Medulla oblongata (tissue), 1 donor: ENCODE data around the gene AMFR.

Experiments used
- DNase-seq: peaks from one replicate; pipeline ENCODE4 v3.0.0-alpha.2; 2015; ENCODE audit errors: extremely low spot score

The AMFR gene

DNA sequence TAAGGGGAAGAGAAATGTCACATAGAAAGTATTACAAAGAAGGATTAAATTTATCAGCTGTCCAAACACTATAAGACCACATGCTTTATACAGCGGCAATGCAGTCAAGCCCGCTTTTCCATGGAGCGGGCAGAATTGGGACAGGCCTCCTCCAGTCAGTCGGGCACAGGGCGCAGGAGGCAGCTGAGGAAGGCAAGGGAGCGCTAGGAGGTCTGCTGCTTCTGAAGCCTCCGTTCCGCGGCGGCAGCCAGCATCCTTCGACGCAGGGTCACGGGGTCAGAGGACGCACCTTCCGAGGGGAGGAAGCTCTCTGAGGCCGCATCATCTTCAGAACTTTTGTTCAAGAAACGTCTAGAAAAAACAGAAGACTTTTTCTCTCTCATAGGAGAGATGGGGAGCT is 62.6 kb downstream of the AMFR start:
- DNase-seq, result no peak

DNA sequence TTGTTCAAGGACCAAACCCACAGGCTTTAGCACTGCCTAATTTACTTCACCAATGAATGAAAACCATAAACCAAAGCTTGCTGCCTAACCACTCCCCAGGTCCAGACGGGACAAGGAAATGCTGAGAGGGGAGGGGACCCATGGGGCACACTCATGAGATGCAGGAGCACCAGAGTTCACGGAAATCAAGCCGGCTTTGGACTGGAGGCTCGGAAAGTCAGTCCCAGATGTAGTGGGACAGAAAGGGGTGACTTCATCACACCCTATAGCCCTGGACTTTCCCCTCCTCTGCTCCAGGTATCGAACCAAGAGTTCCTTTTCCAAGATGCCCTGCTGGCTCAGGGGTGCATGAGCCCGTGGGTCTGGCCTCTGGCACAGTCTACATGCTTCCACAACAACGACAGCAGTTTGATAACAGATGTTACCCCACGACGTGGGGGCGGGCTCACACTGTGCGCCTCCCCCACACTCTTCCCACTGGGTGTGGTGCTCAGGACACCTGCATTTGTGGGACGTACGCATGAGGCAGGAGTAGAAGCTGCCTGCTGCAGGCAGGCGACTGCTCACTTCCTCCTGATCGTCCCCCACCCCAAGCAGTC is 63.2 kb downstream of the AMFR start:
- DNase-seq, result no peak

DNA sequence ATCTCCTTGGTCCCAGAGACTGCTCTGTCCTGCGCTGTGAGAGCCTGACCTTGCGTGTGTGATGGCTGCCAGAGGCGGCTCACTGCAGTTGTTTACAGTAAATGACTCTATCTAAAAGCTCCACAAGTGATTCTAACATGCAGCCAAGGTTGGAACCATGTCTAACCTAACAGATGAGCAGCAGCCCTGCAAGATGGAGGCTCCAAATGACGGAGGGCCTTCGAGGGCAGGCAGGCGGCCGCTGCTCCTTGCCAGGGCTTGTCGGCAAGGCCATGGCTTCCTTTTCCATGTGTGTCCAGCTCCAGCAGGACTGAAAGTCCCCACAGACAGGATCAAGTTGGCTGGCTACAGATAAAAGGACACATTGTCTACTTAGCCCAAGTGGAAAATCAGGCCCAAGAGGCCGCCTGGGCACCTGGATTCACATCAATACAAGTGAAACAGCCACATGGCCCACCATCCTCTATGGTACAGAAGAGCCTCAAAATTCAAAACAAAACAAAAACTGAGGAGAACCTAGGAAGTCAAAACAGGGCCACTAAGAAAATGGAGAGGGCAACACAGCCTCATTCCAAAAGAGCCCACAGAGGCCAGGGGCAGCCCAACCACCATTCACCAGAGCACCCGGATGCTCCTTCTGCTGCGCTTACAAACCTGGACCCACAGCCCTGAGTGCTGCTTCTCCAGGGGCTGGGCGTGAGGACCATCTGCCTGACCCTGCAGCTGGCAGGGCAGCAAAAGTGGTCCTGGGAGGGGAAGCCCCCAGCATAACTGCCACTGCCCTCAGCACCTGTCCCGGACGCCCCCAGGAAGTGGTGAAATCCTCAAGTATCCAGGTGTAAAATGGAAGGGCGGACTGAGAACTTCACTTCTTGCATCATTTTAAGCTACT is 65.0 kb downstream of the AMFR start:
- DNase-seq, result no peak

- DNase-seq, result no peak
Measured at GRCh38 chr16:56357765-56358322, 67.5 kb downstream of the AMFR start.

- no peak for DNase-seq
Measured at GRCh38 chr16:56357241-56357764, 68.0 kb downstream of the AMFR start.

- peak; percentile 84 for DNase-seq
Measured at GRCh38 chr16:56356276-56357240, 68.8 kb downstream of the AMFR start.

DNA sequence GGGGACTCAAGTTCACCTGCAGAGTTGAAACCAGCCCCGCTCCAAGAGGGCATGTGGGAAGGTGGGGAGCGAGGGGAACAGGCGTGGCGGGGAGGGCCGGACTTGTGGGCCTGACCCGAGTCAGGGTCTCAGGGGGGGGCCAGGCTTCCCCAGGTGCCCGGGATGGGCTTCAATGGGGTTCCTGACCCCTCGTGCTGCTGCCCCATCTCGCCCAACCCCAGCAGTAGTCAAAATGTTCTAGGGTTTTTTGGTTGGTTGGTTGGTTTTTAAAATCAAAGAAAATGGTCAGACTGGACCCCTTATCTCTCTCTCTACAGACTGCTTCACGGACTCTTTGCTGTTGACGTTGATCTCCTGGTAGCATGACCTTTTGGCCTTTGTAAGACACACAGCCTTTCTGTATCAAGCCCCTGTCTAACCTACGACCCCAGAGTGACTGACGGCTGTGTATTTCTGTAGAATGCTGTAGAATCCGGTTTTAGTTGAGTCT is 69.5 kb downstream of the AMFR start:
- no peak for DNase-seq

- DNase-seq, result no peak
Measured at GRCh38 chr16:56355221-56355620, 70.1 kb downstream of the AMFR start.

DNA sequence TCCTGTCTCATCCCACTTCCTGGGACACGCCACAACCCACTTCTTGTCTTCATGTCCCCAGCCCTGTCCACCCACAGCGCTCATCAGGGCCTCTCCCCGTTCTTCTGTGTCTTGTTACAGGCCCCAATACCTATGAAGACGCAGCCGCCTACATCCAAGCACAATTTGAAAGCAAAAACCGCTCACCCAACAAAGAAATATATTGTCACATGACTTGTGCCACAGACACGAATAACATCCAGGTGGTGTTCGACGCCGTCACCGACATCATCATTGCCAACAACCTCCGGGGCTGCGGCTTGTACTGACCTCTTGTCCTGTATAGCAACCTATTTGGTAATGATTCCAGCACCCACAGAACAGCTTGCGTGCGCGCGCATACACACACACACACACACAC is 70.6 kb downstream of the AMFR start:
- no peak for DNase-seq

DNA sequence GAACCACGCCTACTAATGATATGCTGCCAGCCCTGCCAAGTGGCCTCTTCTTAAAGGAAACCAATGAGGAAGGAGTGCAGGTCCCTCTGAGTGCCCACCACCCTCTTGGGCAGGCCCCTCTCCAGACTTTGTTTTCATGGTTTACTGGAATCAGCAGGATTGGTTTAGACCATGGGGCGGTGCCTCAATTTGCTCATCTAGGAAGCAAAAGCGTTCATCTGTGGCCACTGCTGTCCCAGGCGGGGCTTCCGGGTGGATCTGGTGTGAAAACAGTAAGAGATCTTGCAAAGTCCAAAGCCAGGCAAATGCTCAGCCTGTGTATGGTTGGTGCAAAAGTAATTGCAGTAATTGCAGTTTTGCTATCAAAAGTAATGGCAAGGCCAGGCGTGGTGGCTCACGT is 71.3 kb downstream of the AMFR start:
- no peak for DNase-seq

GRCh38 chr16:56353054-56353921 is 72.1 kb downstream of the AMFR start:
- no peak for DNase-seq

DNA sequence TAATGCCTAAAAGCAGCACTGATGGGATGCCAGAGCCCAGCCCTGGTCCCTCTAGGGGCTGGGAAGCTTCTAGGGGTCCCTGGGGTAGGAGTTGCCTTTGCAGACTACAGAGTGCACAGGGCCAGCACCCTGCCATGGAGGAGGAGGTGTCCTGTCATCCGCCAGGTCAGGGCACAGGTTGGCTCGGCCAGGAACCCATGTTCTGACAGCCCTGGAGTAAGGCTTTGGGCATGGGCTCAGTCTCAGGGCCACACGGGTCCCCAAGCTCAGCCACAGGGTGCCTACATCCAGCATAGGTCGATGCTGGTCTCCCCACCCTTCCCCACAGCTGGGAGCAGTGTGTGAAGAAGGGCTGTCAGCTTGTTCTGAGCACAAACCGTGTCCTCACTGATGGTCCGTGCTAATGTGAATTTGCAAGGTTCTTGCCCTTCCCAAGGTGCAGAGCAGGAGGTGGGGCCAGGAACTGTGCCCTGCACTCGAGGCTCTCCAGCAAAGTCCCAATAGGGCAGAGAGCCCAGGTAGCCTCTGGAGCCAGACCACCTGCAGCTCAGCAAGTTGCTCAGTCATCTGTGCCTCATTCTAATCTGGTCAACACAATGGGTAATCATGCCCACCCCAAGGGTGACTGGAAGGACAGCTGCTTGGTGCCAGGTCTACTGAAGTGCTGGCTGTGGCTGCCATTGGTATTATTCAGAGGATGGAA is 72.8 kb downstream of the AMFR start:
- DNase-seq, result no peak

GRCh38 chr16:56351481-56351880 is 73.9 kb downstream of the AMFR start:
- DNase-seq, result no peak

GRCh38 chr16:56350491-56351405 is 74.6 kb downstream of the AMFR start:
- DNase-seq, result no peak

GRCh38 chr16:56349711-56350161 is 75.6 kb downstream of the AMFR start:
- DNase-seq, result no peak

DNA sequence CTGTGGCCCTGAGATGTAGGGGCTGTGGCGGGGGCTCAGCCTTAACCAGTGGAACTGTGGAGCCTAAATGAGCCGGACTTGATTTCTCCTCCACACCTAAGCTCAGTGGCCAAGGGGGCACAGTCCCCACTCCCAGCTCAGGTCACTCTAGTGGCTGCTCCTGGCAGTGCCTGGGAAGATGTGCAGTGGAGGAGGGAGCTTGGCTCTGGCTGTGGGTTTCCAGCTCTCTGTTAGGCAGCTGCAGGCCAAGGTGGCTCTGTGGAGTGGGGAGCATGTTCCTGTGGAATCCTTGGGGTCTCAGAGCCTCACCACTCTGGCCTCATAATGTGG is 76.3 kb downstream of the AMFR start:
- no peak for DNase-seq

- DNase-seq, result no peak
Measured at GRCh38 chr16:56348168-56349085, 76.9 kb downstream of the AMFR start.

DNA sequence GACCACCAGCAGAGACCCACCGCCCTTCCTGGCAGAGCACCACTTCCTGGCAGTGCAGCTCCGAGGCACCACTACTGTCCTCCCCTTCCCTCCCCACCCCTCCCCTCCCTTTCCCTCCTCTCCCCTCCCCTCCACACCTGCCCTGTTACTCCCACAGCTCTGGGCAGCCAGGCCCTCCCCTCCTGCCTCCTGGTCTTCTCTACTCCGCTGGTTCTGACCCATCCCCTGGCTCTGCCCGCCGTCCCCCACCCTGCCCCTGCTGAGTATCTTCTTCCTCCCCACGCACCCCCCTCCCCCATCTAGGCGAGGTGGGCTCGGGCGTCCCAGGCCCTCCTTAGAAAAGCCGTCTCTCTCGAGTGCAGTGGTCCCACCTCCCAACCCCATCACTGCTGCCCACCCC is 77.7 kb downstream of the AMFR start:
- no peak for DNase-seq
